Fibroblast of the conjunctiva (primary cell): Measurements from ENCODE around the gene TJP1.
"Not testable (repeated sequence)": the region's sequence is repeated elsewhere in the genome, so short reads cannot be mapped to it uniquely, and the experiment has no call there.

Source experiments
- DNase-seq: peaks from one replicate; pipeline ENCODE4 v3.0.0-alpha.2; 2010; ENCODE audit warnings: low read depth

TJP1 gene

GRCh38 chr15:29681166-29681845, 141.0 kb downstream of the TJP1 start:
- no peak for DNase-seq

DNA sequence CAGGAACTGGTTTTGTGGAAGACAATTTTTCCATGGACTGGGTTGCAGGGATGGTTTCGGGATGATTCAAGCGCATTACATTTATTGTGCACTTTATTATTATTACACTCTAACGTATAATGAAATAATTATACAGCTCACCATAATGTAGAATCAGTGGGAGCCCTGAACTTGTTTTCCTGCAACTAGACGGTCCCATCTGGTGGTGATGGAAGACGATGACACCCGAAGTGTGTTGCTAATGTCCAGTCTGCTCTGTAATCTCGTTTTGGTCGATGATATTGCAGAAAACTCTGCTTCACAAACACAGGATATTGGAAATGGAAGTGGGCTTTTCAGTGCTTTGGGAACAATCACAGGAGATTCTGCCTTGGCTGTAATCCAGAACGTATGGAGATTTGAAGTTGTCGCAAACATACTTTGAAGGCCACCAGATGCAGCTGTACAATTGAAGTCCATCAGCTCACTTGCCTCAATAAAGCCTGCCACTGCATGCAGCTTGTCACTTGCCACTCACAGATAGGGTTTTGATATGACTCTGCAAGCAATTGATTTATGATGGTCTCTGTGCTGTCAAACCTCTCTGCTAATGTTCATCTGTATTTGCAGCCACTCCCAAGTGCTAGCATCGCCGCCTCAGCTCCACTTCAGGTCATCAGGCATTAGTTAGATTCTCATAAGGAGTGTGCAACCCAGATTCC, 141.7 kb downstream of the TJP1 start:
- DNase-seq = no peak

DNA sequence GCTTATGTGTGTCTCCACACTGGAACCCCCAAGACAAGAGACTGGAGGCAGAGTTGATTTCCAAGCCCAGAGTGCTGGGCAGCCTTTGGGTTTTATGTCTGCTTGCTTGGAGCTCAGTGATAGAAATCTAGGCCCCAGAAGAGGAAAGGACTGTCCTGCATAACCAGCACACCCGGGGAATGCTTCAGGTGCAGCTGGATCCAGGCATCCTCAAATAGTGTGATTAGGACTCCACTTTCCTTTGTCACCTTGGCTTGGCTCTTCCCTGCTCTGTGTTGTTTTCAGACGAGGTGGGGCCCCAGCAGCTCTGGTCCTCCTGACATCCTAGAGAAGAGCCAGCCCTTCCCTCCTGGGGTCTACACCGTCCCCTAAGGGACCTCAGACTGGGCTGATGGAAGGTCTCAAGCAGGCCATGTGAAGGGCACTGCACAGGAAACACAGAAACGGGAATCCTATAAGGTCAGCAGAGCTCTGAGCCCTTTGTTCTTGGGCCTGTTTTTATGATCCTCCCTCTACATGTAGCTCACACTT, 143.7 kb downstream of the TJP1 start:
- no peak for DNase-seq

GRCh38 chr15:29677871-29678461, 144.3 kb downstream of the TJP1 start:
- DNase-seq = no peak

DNA sequence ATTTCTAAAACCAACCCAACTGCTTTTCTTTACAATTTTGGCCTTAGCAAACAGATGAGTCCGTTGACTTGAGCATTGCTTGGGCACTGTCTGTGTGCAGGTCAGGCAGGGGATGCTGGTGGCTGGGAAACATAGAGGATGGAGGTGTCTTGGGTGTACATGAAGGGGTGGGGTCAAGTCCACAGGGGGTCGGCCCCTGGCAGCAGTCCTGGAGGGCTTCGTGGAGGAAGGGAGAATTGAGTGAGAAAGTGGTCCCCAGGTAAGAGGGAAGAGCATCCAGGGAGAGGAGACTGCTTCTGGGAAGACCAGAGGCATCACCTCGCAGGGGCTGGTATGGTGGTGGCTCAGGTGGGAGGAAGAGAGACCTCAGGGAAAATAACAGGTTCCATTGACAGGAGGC, 144.8 kb downstream of the TJP1 start:
- no peak for DNase-seq

DNA sequence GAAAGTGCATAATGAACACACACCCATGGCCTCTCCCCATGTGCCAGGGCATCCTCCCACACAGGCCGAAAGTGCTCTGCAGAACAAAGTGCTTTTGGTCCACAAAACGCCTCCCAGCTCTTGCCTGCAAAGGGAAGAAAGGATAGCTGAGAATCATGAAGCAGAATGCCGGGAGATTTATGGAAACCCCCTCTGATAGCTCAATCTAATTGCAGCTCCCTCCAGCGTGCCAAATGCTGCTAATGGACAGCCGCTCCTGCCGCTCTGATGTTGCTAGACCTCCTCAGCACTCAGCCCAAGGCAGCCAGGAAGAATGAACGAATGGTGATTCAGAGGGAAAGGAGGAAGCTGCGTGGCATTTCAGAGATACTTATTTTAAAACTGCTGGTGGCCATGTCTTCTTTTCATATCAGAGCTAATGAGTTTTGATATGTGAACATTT, 145.3 kb downstream of the TJP1 start:
- no peak for DNase-seq

GRCh38 chr15:29676374-29676960, 145.8 kb downstream of the TJP1 start:
- not testable (repeated sequence) for DNase-seq

GRCh38 chr15:29675791-29676301, 146.4 kb downstream of the TJP1 start:
- no peak for DNase-seq

GRCh38 chr15:29674661-29675533, 147.4 kb downstream of the TJP1 start:
- DNase-seq = no peak

GRCh38 chr15:29672923-29673809, 149.1 kb downstream of the TJP1 start:
- no peak for DNase-seq

DNA sequence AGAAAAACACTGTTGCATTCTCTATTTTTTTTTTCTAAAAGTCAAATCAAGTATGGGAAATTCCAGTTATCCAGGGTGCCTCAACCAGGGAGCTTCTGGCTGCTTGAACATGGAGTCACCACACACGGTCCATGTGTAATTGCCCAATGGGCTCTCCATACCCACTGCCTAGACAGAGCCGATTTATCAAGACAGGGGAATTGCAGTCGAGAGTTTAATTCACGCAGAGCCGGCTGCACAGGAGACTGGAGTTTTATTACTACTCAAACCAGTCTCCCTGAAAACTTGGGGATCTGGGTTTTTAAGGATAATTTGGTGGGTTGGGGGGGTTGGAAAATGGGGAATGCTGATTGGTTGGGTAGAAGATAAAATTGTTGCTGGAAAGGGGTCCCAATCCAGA, 149.8 kb downstream of the TJP1 start:
- DNase-seq = no peak

DNA sequence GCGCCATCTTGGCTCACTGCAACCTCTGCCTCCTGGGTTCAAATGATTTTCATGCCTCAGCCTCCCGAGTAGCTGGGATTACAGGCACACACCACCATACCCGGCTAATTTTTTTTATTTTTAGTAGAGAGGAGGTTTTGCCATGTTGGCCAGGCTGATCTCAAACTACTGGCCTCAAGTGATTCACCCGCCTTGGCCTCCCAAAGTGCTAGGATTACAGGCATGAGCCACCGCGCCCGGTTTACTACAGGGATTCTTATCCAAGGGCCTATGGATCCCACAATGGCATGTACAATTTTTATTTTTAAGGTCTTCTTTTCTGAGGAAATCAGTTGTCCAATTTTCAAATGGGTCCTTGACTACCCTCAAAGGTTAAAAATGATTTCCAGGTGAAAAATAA, 150.2 kb downstream of the TJP1 start:
- not testable (repeated sequence) for DNase-seq

GRCh38 chr15:29670998-29671981, 151.0 kb downstream of the TJP1 start:
- DNase-seq = peak; percentile 61

DNA sequence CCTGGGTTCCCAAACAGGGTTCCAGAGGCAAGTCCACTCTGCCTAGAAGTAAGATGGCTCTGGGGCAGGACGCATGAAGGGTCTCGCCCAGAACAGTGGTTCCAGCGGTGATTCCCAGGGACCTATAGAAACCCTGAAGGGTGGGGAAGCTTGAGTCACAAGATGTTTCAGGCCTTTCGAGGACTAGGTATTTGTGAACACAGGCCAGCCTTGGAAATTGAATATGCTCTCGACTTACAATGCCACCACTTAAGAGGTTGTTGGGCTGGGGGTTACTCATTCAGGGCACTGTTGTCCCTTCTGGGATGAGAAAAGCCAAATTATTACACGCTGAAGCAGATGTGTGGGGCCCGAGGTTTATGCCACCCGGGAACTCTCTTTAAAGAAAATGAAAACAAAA, 152.0 kb downstream of the TJP1 start:
- DNase-seq = no peak

DNA sequence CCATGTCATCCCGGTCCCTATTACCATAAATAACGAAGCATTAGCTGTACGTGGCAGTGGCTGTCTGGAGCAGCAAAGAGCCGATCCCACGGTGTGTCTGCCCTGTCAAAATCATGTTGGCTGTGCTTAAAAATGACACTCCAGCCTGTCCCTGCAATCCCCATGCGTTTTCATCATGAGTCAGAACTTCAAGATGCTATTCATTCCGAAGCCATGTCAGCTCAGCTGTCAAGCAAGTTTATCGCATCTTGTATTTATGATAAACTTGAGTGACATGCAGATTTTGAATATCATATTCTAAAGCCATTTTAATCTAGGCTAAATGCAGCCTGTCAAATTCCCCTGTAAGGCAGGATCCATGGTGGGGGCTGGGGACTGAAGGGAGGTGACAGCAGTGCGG, 152.4 kb downstream of the TJP1 start:
- DNase-seq = no peak

- peak; percentile 80 for DNase-seq
Observed at GRCh38 chr15:29668120-29668602, 154.1 kb downstream of the TJP1 start.

DNA sequence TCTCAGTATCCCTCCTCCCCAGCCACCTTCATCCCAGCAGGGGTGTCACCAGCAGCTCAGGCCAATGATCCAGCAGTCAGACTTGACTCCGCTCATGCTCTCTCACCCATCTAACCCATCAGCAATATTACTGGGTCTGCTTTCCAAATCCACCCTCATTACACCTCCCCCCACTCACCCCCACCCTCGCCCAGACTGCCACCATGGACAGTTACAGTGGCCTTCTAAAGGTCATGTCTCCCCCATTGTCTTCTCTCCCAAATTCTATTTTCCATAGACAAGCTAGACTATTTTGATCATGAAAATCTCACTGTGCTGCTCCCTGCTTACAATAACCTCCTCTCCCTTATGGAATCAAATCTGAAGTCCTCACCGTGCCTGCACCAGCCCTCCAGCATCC, 156.0 kb downstream of the TJP1 start:
- no peak for DNase-seq

- DNase-seq = no peak
Observed at GRCh38 chr15:29665444-29666003, 156.7 kb downstream of the TJP1 start.

DNA sequence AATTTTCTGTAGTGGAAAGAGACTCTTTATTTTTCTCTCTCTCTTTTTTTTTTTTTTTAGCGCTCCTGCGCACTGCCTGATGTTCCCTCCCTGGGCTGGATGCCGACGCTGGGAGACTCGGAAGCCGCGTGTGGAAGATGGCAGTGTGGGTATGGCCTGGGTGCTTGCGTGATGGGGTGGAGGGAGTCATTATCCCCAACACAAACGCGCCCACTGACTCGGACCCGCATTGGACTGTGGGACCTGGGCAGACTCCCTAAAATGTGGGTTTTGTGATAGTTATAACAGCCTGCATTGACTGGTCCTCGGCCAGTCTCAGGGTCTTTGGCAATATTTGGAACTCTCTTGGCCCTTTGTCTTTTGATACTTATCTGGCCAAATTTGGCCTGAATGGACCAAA, 157.9 kb downstream of the TJP1 start:
- no peak for DNase-seq
